BLaER1 treated with 17β-estradiol and CSF1 and Interleukin-3, amounts not matched to agents 10 nM and 100 nM (cell line): ENCODE measurements around the gene DLG2.

Source experiments
- H3K27ac ChIP-seq, 11 experiments: shearing (Covaris generic); formaldehyde crosslinking; 2 replicates each; pipeline ENCODE4 v1.8.1; 2022
- H3K27me3 ChIP-seq, 11 experiments: shearing (Covaris generic); formaldehyde crosslinking; 2 replicates each; pipeline ENCODE4 v1.8.1; 2022
- H3K36me3 ChIP-seq, 11 experiments: shearing (Covaris generic); formaldehyde crosslinking; 2 replicates each; pipeline ENCODE4 v1.8.1; 2022
- H3K4me1 ChIP-seq, 10 experiments: shearing (Covaris generic); formaldehyde crosslinking; 2 replicates each; pipeline ENCODE4 v1.8.1; 2022
- H3K4me2 ChIP-seq, 11 experiments: shearing (Covaris generic); formaldehyde crosslinking; 2 replicates each; pipeline ENCODE4 v1.8.1; 2022
- H3K4me3 ChIP-seq, 10 experiments: shearing (Covaris generic); formaldehyde crosslinking; 2 replicates each; pipeline ENCODE4 v1.8.1; 2022
- H3K9ac ChIP-seq, 11 experiments: shearing (Covaris generic); formaldehyde crosslinking; 2 replicates each; pipeline ENCODE4 v1.8.1; 2022
- H3K9me3 ChIP-seq, 11 experiments: shearing (Covaris generic); formaldehyde crosslinking; replicated peaks in 1 of 11; 2 replicates each; pipeline ENCODE4 v1.8.1; 2022
- H4K20me1 ChIP-seq, 11 experiments: shearing (Covaris generic); formaldehyde crosslinking; 2 replicates each; pipeline ENCODE4 v1.8.1; 2022
- Cebpa-rat ChIP-seq, 11 experiments: shearing (Covaris generic); IDR thresholded peaks; 2 replicates each; pipeline ENCODE4 v1.8.1; 2022

Gene DLG2

GRCh38 chr11:85652786-85653447 lies 25.8 kb upstream of the DLG2 start:
- Histone ChIP-seq H3K27me3 (no peaks in the 10 kb centered on the region), H3K4me2 (peak overlapping the region in 5 of 11 experiments; percentile 4 to 60 (median 26); a peak in 6 of 22 replicates), H3K27ac (no peak overlapping the region), H3K36me3 (peaks cover 48 to 74% (median 61%) of the 10 kb centered on the region in 11 experiments), H3K4me3 (no peak overlapping the region), H3K9me3 (no peaks in the 10 kb centered on the region), H3K4me1 (peaks cover 16 to 49% (median 23%) of the 10 kb centered on the region in 10 experiments), H4K20me1 (peaks cover 7 to 58% (median 46%) of the 10 kb centered on the region in 11 experiments; a peak in 18 of 22 replicates), H3K9ac (no peak overlapping the region)
- no peak for TF ChIP-seq Cebpa-rat (IDR thresholded peaks at IDR 0.05)

- H4K20me1 ChIP-seq: peaks cover 6 to 40% (median 29%) of the 10 kb centered on the region in 11 experiments; a peak in 17 of 22 replicates
- no peak for TF ChIP-seq Cebpa-rat (IDR thresholded peaks at IDR 0.05)
Measured at GRCh38 chr11:85651118-85651517, 24.0 kb upstream of the DLG2 start.

GRCh38 chr11:85647604-85648299 lies 20.6 kb upstream of the DLG2 start, which contains the start of gene TMEM126A:
Gene TMEM126A, plus strand, starts transcription at chr11:85647967. Its CDS starts 2,289 bp downstream, at chr11:85650256.
- peak within 1 kb of the TSS; percentile 67 to 85 (median 76) for H3K4me3 ChIP-seq
- no peak for TF ChIP-seq Cebpa-rat (IDR thresholded peaks at IDR 0.05)
- H3K9me3 ChIP-seq: no peaks in the 10 kb centered on the region
- peaks cover 18 to 40% (median 24%) of the 10 kb centered on the region in 10 experiments for H3K4me1 ChIP-seq
- H3K36me3 ChIP-seq: peaks cover 11 to 25% (median 18%) of the 10 kb centered on the region in 11 experiments; a peak in 19 of 22 replicates
- H3K9ac ChIP-seq: peak within 1 kb of the TSS; percentile 72 to 88 (median 84)
- no peaks in the 10 kb centered on the region for H3K27me3 ChIP-seq
- peak within 1 kb of the TSS; percentile 62 to 86 (median 76) for H3K27ac ChIP-seq
- peak within 1 kb of the TSS; percentile 74 to 96 (median 82) for H3K4me2 ChIP-seq
- peaks cover 0 to 13% (median 2%) of the 10 kb centered on the region in 11 experiments; a peak in 5 of 22 replicates for H4K20me1 ChIP-seq

More at GRCh38 chr11:85651118-85651517, 24.0 kb upstream of the DLG2 start:
- Histone ChIP-seq H3K9ac (no peak overlapping the region), H3K27ac (no peak overlapping the region), H3K4me2 (no peak overlapping the region), H3K4me3 (no peak overlapping the region), H3K27me3 (no peaks in the 10 kb centered on the region), H3K4me1 (peaks cover 23 to 57% (median 30%) of the 10 kb centered on the region in 10 experiments), H3K36me3 (peaks cover 30 to 56% (median 43%) of the 10 kb centered on the region in 11 experiments; a peak in 21 of 22 replicates), H3K9me3 (no peaks in the 10 kb centered on the region)

- no peaks in the 10 kb centered on the region for H3K27me3 ChIP-seq
- peaks cover 8 to 21% (median 16%) of the 10 kb centered on the region in 11 experiments; a peak in 19 of 22 replicates for H3K36me3 ChIP-seq
- peak overlapping the region; percentile 62 to 86 (median 76); a peak in 21 of 22 replicates for H3K27ac ChIP-seq
- H3K4me1 ChIP-seq: peaks cover 18 to 36% (median 24%) of the 10 kb centered on the region in 10 experiments
- H3K9ac ChIP-seq: peak overlapping the region; percentile 72 to 88 (median 84)
- H3K9me3 ChIP-seq: no peaks in the 10 kb centered on the region
- H4K20me1 ChIP-seq: peaks cover 0 to 7% (median 0%) of the 10 kb centered on the region in 11 experiments; a peak in 4 of 22 replicates
- H3K4me2 ChIP-seq: peak overlapping the region; percentile 74 to 96 (median 82)
- TF ChIP-seq Cebpa-rat (IDR thresholded peaks at IDR 0.05): no peak
- peak overlapping the region; percentile 67 to 85 (median 76) for H3K4me3 ChIP-seq
Measured at GRCh38 chr11:85647078-85647477, 19.9 kb upstream of the DLG2 start.

GRCh38 chr11:85643191-85643614 lies 16.1 kb upstream of the DLG2 start:
- Histone ChIP-seq H3K4me3 (no peak overlapping the region), H3K4me1 (peaks cover 5 to 11% (median 7%) of the 10 kb centered on the region in 10 experiments; a peak in 17 of 20 replicates), H3K9me3 (no peaks in the 10 kb centered on the region), H3K27me3 (no peaks in the 10 kb centered on the region), H3K9ac (no peak overlapping the region), H3K27ac (no peak overlapping the region), H3K36me3 (peaks cover 1 to 16% (median 5%) of the 10 kb centered on the region in 11 experiments; a peak in 14 of 22 replicates), H3K4me2 (no peak overlapping the region), H4K20me1 (no peaks in the 10 kb centered on the region)
- TF ChIP-seq Cebpa-rat (IDR thresholded peaks at IDR 0.05): no peak

GRCh38 chr11:85634747-85635146 lies 7.6 kb upstream of the DLG2 start:
- Histone ChIP-seq H3K27ac (no peak overlapping the region), H3K9ac (no peak overlapping the region), H3K4me3 (no peak overlapping the region), H4K20me1 (no peaks in the 10 kb centered on the region; a peak in 3 of 22 replicates), H3K9me3 (no peaks in the 10 kb centered on the region), H3K36me3 (peaks cover 56 to 90% (median 71%) of the 10 kb centered on the region in 11 experiments), H3K27me3 (no peaks in the 10 kb centered on the region), H3K4me1 (peaks cover 5 to 14% (median 7%) of the 10 kb centered on the region in 10 experiments), H3K4me2 (no peak overlapping the region)
- no peak for TF ChIP-seq Cebpa-rat (IDR thresholded peaks at IDR 0.05)

GRCh38 chr11:85628771-85629341 lies 1.7 kb upstream of the DLG2 start:
- Histone ChIP-seq H4K20me1 (no peaks in the 10 kb centered on the region; a peak in 3 of 22 replicates), H3K27me3 (no peaks in the 10 kb centered on the region), H3K36me3 (peaks cover 20 to 32% (median 24%) of the 10 kb centered on the region in 11 experiments; a peak in 21 of 22 replicates), H3K4me2 (peak overlapping the region; percentile 78 to 95 (median 90)), H3K27ac (peak overlapping the region; percentile 39 to 83 (median 73); a peak in 21 of 22 replicates), H3K4me3 (peak overlapping the region; percentile 62 to 82 (median 78)), H3K4me1 (peaks cover 22 to 31% (median 27%) of the 10 kb centered on the region in 10 experiments), H3K9ac (peak overlapping the region; percentile 71 to 85 (median 80)), H3K9me3 (no peaks in the 10 kb centered on the region)
- no peak for TF ChIP-seq Cebpa-rat (IDR thresholded peaks at IDR 0.05)

- Histone ChIP-seq H3K27me3 (no peaks in the 10 kb centered on the region), H3K4me1 (peaks cover 22 to 31% (median 27%) of the 10 kb centered on the region in 10 experiments), H3K4me3 (peak within 1 kb of the TSS; percentile 62 to 82 (median 78)), H3K4me2 (peak within 1 kb of the TSS; percentile 79 to 97 (median 93)), H3K9ac (peak within 1 kb of the TSS; percentile 74 to 85 (median 80)), H3K9me3 (no peaks in the 10 kb centered on the region), H4K20me1 (no peaks in the 10 kb centered on the region; a peak in 3 of 22 replicates), H3K36me3 (peaks cover 19 to 26% (median 21%) of the 10 kb centered on the region in 11 experiments; a peak in 21 of 22 replicates), H3K27ac (peak within 1 kb of the TSS; percentile 57 to 83 (median 76))
- no peak for TF ChIP-seq Cebpa-rat (IDR thresholded peaks at IDR 0.05)
Measured at GRCh38 chr11:85627998-85628770, 1.0 kb upstream of the DLG2 start, which contains the start of gene TMEM126B. Gene TMEM126B, plus strand, starts transcription at chr11:85628593. Its CDS starts 15 bp downstream, at chr11:85628608.
